Esophagus (tissue), 2 donors: Measurements from ENCODE around the gene FBXO8. TPM values are rescaled to one million over a fixed set of nuclear protein-coding genes. Genes with fewer than 3 reads are reported as not detected.

ENCODE experiments used
- H3K27ac ChIP-seq, 2 donors: one replicate each; pipeline ENCODE4 v1.5.1; 2013; ENCODE audit warnings: low read depth in 2 of 2, mild to moderate bottlenecking in 2 of 2, inconsistent platforms in 1 of 2, low read length in 1 of 2, moderate library complexity in 1 of 2
- H3K27me3 ChIP-seq, 2 donors: one replicate each; pipeline ENCODE4 v1.6.1; 2013; ENCODE audit warnings: low read length in 2 of 2, control low read depth in 1 of 2, mild to moderate bottlenecking in 1 of 2; ENCODE audit not compliant: insufficient read depth in 2 of 2, control insufficient read depth in 1 of 2
- H3K36me3 ChIP-seq, 2 donors: one replicate each; pipeline ENCODE4 v1.6.1; 2013; ENCODE audit warnings: low read length in 1 of 2; ENCODE audit not compliant: control insufficient read depth in 2 of 2, insufficient read depth in 2 of 2
- H3K4me1 ChIP-seq, 2 donors: one replicate each; pipeline ENCODE4 v1.6.1; 2013; ENCODE audit warnings: low read length in 1 of 2; ENCODE audit not compliant: control insufficient read depth in 2 of 2, insufficient read depth in 2 of 2
- H3K4me3 ChIP-seq, 2 donors: one replicate each; pipeline ENCODE4 v1.5.1; 2013; ENCODE audit warnings: low read length in 2 of 2, mild to moderate bottlenecking in 2 of 2, low read depth in 1 of 2, moderate library complexity in 1 of 2
- H3K9me3 ChIP-seq, 2 donors: one replicate each; pipeline ENCODE4 v1.6.1; 2013; ENCODE audit warnings: mild to moderate bottlenecking in 2 of 2, low read depth in 1 of 2, low read length in 1 of 2, moderate library complexity in 1 of 2; ENCODE audit not compliant: control insufficient read depth in 2 of 2, insufficient read depth in 1 of 2
- WGBS, 2 donors: extraction: QIAGEN DNeasy Blood & Tissue Kit; methylation state at CpG; one replicate each; pipeline ENCODE4 v1.1.7; 2013; 5-methylcytosine and 5-hydroxymethylcytosine counted together
- polyA plus RNA-seq, 2 donors: library from polyadenylated mRNA; stranded (reverse); fragments of 200-250 nt; gene quantifications; one replicate each; pipeline ENCODE4 v1.2.3, GENCODE V29; 2013
- donor health status: healthy with polysubstance abuse.
- donor health status: Bipolar disorder and iron deficiency.

Gene FBXO8
- polyA plus RNA-seq, 2 donors: 15.6 to 17.9 TPM

DNA sequence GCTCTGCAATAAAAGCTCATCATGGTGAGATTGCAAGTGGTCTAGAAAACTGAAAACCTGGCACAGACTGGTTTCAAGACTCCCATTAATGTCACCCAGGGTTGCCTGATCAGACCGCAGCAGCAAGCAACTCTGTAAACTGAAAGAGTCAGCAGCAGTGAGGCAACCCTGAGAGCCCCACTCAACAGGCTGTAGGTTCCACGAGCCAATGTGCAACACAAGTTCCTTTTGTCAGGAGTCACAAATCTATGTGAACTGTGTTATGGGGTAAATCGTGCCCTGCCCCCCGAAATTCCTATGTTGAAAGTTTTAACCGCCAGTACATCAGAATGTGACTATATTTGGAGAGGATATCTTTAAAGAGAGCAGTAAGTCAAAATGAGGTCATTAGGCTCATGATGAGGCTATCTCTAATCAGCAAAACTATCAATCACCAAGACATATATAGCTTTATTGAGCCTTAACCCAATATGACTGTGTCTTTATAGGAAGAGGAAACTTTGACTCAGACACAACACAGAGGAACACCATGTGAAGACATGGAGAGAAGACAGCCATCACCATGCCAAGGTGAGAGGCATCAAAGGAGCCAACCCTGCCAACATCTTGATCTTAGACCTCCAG lies 94.0 kb downstream of the FBXO8 start:
- Histone ChIP-seq H3K9me3 (no peaks in the 10 kb centered on the region), H3K4me3 (no peak overlapping the region), H3K27me3 (peaks cover 0 to 4% of the 10 kb centered on the region in 2 donors), H3K36me3 (no peaks in the 10 kb centered on the region), H3K4me1 (no peaks in the 10 kb centered on the region), H3K27ac (no peak overlapping the region)
- WGBS, 2 donors: 65 to 71% methylated on average over 5 of the region's 5 CpGs

Other genes with a start within 250 kb of the FBXO8 start
- 1 to 10 TPM; 4.5 to 5.9 TPM for gene CEP44, start 244 bp upstream of the FBXO8 start, polyA plus RNA-seq
- 100 to 1,000 TPM in 1 of 2 donors, 10 to 100 TPM in 1; 60.9 to 164 TPM for gene HPGD, start 238.8 kb upstream of the FBXO8 start, polyA plus RNA-seq